ENCODE data around the gene GNAI3.
"Not testable (repeated sequence)": the region's sequence is repeated elsewhere in the genome, so short reads cannot be mapped to it uniquely, and the experiment has no call there.

Gene GNAI3

GRCh38 chr1:109639063-109639840 is 90.8 kb downstream of the GNAI3 start:
- DNase-seq (ENCODE audit: low read depth) = no peak

GRCh38 chr1:109639841-109640184 is 91.4 kb downstream of the GNAI3 start:
- DNase-seq (ENCODE audit: low read depth) = no peak

GRCh38 chr1:109640285-109640865 is 92.0 kb downstream of the GNAI3 start:
- DNase-seq (ENCODE audit: low read depth) = no peak

GRCh38 chr1:109641078-109641740 is 92.8 kb downstream of the GNAI3 start:
- no peak for DNase-seq (ENCODE audit: low read depth)

- DNase-seq (ENCODE audit: low read depth) = no peak
These were observed 93.4 kb downstream of the GNAI3 start for GRCh38 chr1:109641861-109642260.

- no peak for DNase-seq (ENCODE audit: low read depth)
These were observed 94.2 kb downstream of the GNAI3 start for GRCh38 chr1:109642626-109643025.

- DNase-seq (ENCODE audit: low read depth) = no peak
These were observed 95.2 kb downstream of the GNAI3 start for GRCh38 chr1:109643385-109644230.

GRCh38 chr1:109644670-109645069 is 96.3 kb downstream of the GNAI3 start:
- no peak for DNase-seq (ENCODE audit: low read depth)

GRCh38 chr1:109649491-109649914 is 101.1 kb downstream of the GNAI3 start:
- DNase-seq (ENCODE audit: low read depth) = peak; percentile 53

GRCh38 chr1:109650609-109651008 is 102.2 kb downstream of the GNAI3 start:
- DNase-seq (ENCODE audit: low read depth) = no peak

GRCh38 chr1:109652402-109652801 is 104.0 kb downstream of the GNAI3 start:
- no peak for DNase-seq (ENCODE audit: low read depth)

- DNase-seq (ENCODE audit: low read depth) = no peak
These were observed 104.9 kb downstream of the GNAI3 start for GRCh38 chr1:109653306-109653705.

- no peak for DNase-seq (ENCODE audit: low read depth)
These were observed 106.1 kb downstream of the GNAI3 start for GRCh38 chr1:109654519-109654918.

- peak; percentile 61 for DNase-seq (ENCODE audit: low read depth)
These were observed 107.5 kb downstream of the GNAI3 start, which contains the start of gene GSTM4 for GRCh38 chr1:109655615-109656519. Gene GSTM4 (plus strand): TSS chr1:109656099. CDS start chr1:109656390, 291 bp downstream.

- no peak for DNase-seq (ENCODE audit: low read depth)
These were observed 109.0 kb downstream of the GNAI3 start for GRCh38 chr1:109657395-109657794.

GRCh38 chr1:109657970-109658369 is 109.6 kb downstream of the GNAI3 start:
- no peak for DNase-seq (ENCODE audit: low read depth)

- DNase-seq (ENCODE audit: low read depth) = no peak
These were observed 110.2 kb downstream of the GNAI3 start for GRCh38 chr1:109658533-109659042.

GRCh38 chr1:109659145-109659544 is 110.7 kb downstream of the GNAI3 start:
- no peak for DNase-seq (ENCODE audit: low read depth)

- no peak for DNase-seq (ENCODE audit: low read depth)
These were observed 111.7 kb downstream of the GNAI3 start for GRCh38 chr1:109659997-109660690.

- not testable (repeated sequence) for DNase-seq (ENCODE audit: low read depth)
These were observed 112.2 kb downstream of the GNAI3 start for GRCh38 chr1:109660691-109661026.
